Omental fat pad (tissue), 4 donors: ENCODE data around the gene KRTAP10-9. TPM values are rescaled to one million over a fixed set of nuclear protein-coding genes. Genes with fewer than 3 reads are reported as not detected.

ENCODE experiments used
- ATAC-seq: fragments of 150-250 bp; one replicate; pipeline ENCODE4 v1.9.1; 2016; ENCODE audit warnings: mild to moderate bottlenecking, moderate library complexity; ENCODE audit not compliant: low FRiP score
- DNase-seq: peaks from one replicate; pipeline ENCODE4 v3.0.0-alpha.2; 2019; ENCODE audit warnings: low spot score
- total RNA-seq, 4 donors: library from RNA; depleted of rRNA; stranded (reverse); fragments of >200 nt; gene quantifications; one replicate each; pipeline ENCODE4 v1.1.0, GENCODE V29; 2016
- TF ChIP-seq, protein P1 (sequence below), 3 donors: fragments of 450-650 bp; IDR thresholded peaks; one replicate each; pipeline ENCODE4 v1.5.1; 2016 to 2017; ENCODE audit warnings: antibody characterized with exemption in 3 of 3, mild to moderate bottlenecking in 3 of 3, moderate library complexity in 2 of 3

The KRTAP10-9 gene
- total RNA-seq, 4 donors from 2014 or later: not detected

DNA sequence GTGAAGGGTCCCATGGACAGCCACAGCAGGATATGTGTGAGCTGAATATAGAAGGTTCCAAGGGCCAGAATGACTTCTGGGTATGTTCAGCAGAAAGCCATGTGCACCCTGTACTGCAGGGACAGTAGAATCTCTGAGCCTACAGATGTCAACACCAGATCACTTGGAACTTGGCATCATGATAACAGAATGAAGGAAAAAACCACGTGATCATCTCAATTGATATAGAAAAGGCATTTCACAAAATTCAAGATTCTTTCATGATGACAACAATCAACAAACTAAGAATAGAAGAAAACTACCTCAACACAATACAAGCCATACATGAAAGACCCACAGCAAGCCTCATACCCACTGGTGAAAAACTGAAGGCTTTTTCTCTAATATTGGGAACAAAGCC lies 40.7 kb downstream of the KRTAP10-9 start:
- no peak for DNase-seq
- TF ChIP-seq, protein P1, sequence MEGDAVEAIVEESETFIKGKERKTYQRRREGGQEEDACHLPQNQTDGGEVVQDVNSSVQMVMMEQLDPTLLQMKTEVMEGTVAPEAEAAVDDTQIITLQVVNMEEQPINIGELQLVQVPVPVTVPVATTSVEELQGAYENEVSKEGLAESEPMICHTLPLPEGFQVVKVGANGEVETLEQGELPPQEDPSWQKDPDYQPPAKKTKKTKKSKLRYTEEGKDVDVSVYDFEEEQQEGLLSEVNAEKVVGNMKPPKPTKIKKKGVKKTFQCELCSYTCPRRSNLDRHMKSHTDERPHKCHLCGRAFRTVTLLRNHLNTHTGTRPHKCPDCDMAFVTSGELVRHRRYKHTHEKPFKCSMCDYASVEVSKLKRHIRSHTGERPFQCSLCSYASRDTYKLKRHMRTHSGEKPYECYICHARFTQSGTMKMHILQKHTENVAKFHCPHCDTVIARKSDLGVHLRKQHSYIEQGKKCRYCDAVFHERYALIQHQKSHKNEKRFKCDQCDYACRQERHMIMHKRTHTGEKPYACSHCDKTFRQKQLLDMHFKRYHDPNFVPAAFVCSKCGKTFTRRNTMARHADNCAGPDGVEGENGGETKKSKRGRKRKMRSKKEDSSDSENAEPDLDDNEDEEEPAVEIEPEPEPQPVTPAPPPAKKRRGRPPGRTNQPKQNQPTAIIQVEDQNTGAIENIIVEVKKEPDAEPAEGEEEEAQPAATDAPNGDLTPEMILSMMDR (IDR thresholded peaks at IDR 0.05): no peak
- ATAC-seq: no peak

DNA sequence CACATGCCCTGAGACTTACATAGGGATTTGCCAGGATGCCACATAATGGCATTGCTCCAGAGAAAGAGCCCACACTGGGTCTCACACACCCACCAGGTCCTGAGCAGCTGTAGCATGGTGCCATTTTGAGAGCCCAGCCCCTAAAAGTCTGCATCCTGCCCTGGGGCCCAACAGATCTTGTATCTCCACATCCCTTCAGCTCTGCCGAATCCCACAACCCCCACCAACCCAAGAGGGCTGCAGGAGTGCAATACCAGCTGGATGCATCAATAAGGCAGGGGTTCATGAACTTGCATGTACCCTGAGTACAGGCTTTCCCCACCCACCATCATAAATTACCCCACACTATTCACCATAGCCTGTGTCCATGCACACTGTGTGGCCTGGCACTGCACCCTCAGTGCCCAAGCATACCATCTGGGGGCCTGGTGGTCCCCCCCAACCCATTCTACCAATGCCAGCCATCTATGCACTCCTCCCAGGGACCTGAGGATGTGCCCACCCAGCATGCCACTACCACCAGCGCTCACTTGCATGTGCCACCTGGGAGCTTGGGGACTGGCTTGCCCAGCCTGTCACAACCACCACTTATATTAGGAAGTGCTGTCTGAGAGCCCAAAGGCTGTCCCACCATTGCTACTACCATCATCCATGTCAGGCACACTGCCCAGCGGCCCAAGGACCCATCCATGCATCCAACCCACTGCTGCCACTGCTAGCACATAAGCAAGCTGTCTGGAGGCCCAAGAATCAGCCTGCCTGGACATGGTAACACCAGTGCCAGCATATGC lies 43.9 kb downstream of the KRTAP10-9 start:
- ATAC-seq: no peak
- TF ChIP-seq, protein P1 (IDR thresholded peaks at IDR 0.05): no peak
- DNase-seq: no peak

DNA sequence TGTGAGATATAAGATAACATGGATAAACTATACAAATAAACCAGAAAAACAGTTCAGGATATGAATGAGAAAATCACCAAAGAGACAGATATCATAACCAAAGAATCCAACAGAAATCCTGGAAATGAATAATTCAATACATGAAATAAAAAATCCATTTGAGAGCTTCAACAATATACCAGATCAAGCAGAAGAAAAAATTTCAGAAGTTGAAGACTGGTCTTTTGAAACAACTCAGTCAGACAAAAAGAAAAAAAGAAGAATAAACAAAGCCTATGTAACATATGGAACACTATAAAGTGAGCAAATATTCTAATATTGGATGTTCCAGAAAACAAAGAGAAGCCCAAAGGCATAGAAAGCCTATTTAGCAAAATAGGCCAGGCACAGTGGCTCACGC lies 45.0 kb downstream of the KRTAP10-9 start:
- ATAC-seq: no peak
- no peak for DNase-seq
- TF ChIP-seq, protein P1 (IDR thresholded peaks at IDR 0.05): no peak

DNA sequence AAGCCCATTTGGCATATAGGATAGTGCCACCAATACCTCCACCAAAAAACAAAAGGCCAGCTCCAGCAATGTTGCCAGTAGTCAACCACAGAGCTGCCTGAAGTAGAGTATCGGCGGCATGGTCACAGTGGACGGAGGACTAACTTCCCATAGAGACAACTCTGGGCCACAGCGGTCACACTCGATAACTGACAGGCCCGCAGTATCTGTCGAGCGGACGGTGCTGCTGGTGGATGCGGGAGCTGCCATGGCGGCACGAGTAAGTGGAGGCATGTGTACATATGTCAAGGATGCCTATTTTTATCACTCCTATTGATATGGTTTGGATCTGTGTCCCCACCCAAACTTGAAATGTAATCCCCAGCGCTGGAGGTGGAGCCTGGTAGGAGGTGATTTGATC lies 51.0 kb downstream of the KRTAP10-9 start:
- TF ChIP-seq, protein P1 (IDR thresholded peaks at IDR 0.05): no peak
- ATAC-seq: no peak
- DNase-seq: no peak

Other genes starting within 250 kb of the KRTAP10-9 start
- gene LRRC3, start 171.6 kb upstream of the KRTAP10-9 start, total RNA-seq: 1 to 10 TPM; 1.4 to 4.4 (median 3.6) TPM
- gene KRTAP10-1, start 86.9 kb upstream of the KRTAP10-9 start, total RNA-seq: not detected
- not detected for gene KRTAP10-2, start 75.6 kb upstream of the KRTAP10-9 start, total RNA-seq
- gene KRTAP10-3, start 68.3 kb upstream of the KRTAP10-9 start, total RNA-seq: not detected
- gene KRTAP10-4, start 53.4 kb upstream of the KRTAP10-9 start, total RNA-seq: not detected
- not detected for gene KRTAP10-5, start 46.5 kb upstream of the KRTAP10-9 start, total RNA-seq
- gene KRTAP10-6, start 34.6 kb upstream of the KRTAP10-9 start, total RNA-seq: not detected
- not detected for gene KRTAP10-7, start 26.5 kb upstream of the KRTAP10-9 start, total RNA-seq
- gene KRTAP10-8, start 15.0 kb upstream of the KRTAP10-9 start, total RNA-seq: not detected
- not detected for gene KRTAP10-10, start 10.3 kb downstream of the KRTAP10-9 start, total RNA-seq
- gene KRTAP10-11, start 19.3 kb downstream of the KRTAP10-9 start, total RNA-seq: not detected
- not detected for gene KRTAP12-4, start 27.6 kb downstream of the KRTAP10-9 start, total RNA-seq
- gene KRTAP12-3, start 30.8 kb downstream of the KRTAP10-9 start, total RNA-seq: not detected
- not detected for gene KRTAP12-2, start 39.8 kb downstream of the KRTAP10-9 start, total RNA-seq
- gene KRTAP12-1, start 55.1 kb downstream of the KRTAP10-9 start, total RNA-seq: not detected
- not detected for gene KRTAP10-12, start 70.1 kb downstream of the KRTAP10-9 start, total RNA-seq
- gene TSPEAR, start 84.5 kb downstream of the KRTAP10-9 start, total RNA-seq: under 1 TPM in 1 of 4 donors, not detected in 3; 0.19 TPM
- 100 to 1,000 TPM in 3 of 4 donors, 10 to 100 TPM in 1; 95.8 to 187 (median 103) TPM for gene UBE2G2, start 174.7 kb downstream of the KRTAP10-9 start, total RNA-seq
- gene SUMO3, start 191.0 kb downstream of the KRTAP10-9 start, total RNA-seq: 10 to 100 TPM; 55.5 to 62.9 (median 60.2) TPM
- gene PTTG1IP, start 246.6 kb downstream of the KRTAP10-9 start, total RNA-seq: 100 to 1,000 TPM; 200 to 241 (median 214) TPM